Astrocyte (in vitro differentiated cells and primary cell): ENCODE results near the gene RYR2. TPM values are rescaled to one million over a fixed set of nuclear protein-coding genes. Genes with fewer than 3 reads are reported as not detected.
A peak's percentile ranks its signal among the peaks of the same experiment; 100 is the strongest.

ENCODE experiments used
- DNase-seq: peaks from one replicate; pipeline ENCODE4 v3.0.0-alpha.2; 2010; ENCODE audit warnings: low read depth
- FAIRE-seq: peaks from 2 replicates; lab custom pipeline; 2011; peaks lifted over from hg19 to GRCh38; lab: Jason Lieb, UNC
- H2AFZ ChIP-seq: 2 replicates; pipeline ENCODE4 v1.6.0; 2012; ENCODE audit warnings: low read depth, low read length, inconsistent platforms
- H3K27ac ChIP-seq: 2 replicates; pipeline ENCODE4 v1.5.1; 2011; ENCODE audit warnings: low read depth, low read length, inconsistent platforms
- H3K27me3 ChIP-seq: 2 replicates; pipeline ENCODE4 v1.6.0; 2011; ENCODE audit warnings: low read length, inconsistent platforms; ENCODE audit not compliant: insufficient read depth
- H3K36me3 ChIP-seq: 2 replicates; pipeline ENCODE4 v1.5.1; 2011; ENCODE audit warnings: low read length, inconsistent platforms; ENCODE audit not compliant: insufficient read depth
- H3K4me1 ChIP-seq: 2 replicates; pipeline ENCODE4 v1.5.1; 2011; ENCODE audit warnings: low read length, inconsistent platforms; ENCODE audit not compliant: insufficient read depth
- H3K4me2 ChIP-seq: 2 replicates; pipeline ENCODE4 v1.6.0; 2012; ENCODE audit warnings: low read length, inconsistent platforms
- H3K4me3 ChIP-seq: 2 replicates; pipeline ENCODE4 v1.5.1; 2011; ENCODE audit warnings: low read depth, mild to moderate bottlenecking, low read length, inconsistent platforms; ENCODE audit not compliant: insufficient read depth
- H3K79me2 ChIP-seq: 2 replicates; pipeline ENCODE4 v1.6.0; 2012; ENCODE audit warnings: mild to moderate bottlenecking, low read length, inconsistent platforms; ENCODE audit not compliant: insufficient read depth
- H3K9ac ChIP-seq: 2 replicates; pipeline ENCODE4 v1.6.0; 2012; ENCODE audit warnings: mild to moderate bottlenecking, low read length, inconsistent platforms
- H3K9me3 ChIP-seq: 2 replicates; pipeline ENCODE4 v1.5.1; 2012; ENCODE audit warnings: low read depth, mild to moderate bottlenecking, low read length, inconsistent platforms; ENCODE audit not compliant: insufficient read depth
- H4K20me1 ChIP-seq: 2 replicates; pipeline ENCODE4 v1.6.0; 2012; ENCODE audit warnings: low read length, inconsistent platforms; ENCODE audit not compliant: insufficient read depth
- H3K27ac Mint-ChIP-seq: one replicate; pipeline ENCODE4 v1.8.0; 2021; ENCODE audit warnings: mild to moderate bottlenecking, mixed read lengths; ENCODE audit not compliant: unreplicated experiment
- H3K27me3 Mint-ChIP-seq: one replicate; pipeline ENCODE4 v1.8.0; 2021; ENCODE audit warnings: low read depth, mixed read lengths; ENCODE audit not compliant: unreplicated experiment
- H3K36me3 Mint-ChIP-seq: one replicate; pipeline ENCODE4 v1.8.0; 2021; ENCODE audit warnings: low read depth, mixed read lengths; ENCODE audit not compliant: unreplicated experiment
- H3K4me1 Mint-ChIP-seq: one replicate; pipeline ENCODE4 v1.8.0; 2021; ENCODE audit warnings: low read depth, mixed read lengths; ENCODE audit not compliant: unreplicated experiment
- H3K4me3 Mint-ChIP-seq: one replicate; pipeline ENCODE4 v1.8.0; 2021; ENCODE audit warnings: mild to moderate bottlenecking, moderate library complexity, mixed read lengths; ENCODE audit not compliant: unreplicated experiment
- H3K9me3 Mint-ChIP-seq: one replicate; pipeline ENCODE4 v1.8.0; 2021; ENCODE audit warnings: mild to moderate bottlenecking, mixed read lengths; ENCODE audit not compliant: unreplicated experiment
- CTCF ChIP-seq: IDR thresholded peaks from 2 replicates; pipeline ENCODE4 v1.5.1; 2011; ENCODE audit warnings: low read depth, mild to moderate bottlenecking, inconsistent platforms, low read length, moderate library complexity; ENCODE audit not compliant: insufficient read depth
- EZH2 ChIP-seq: IDR thresholded peaks from 2 replicates; pipeline ENCODE4 v1.6.1; 2012; ENCODE audit warnings: mild to moderate bottlenecking, low read length, inconsistent platforms; ENCODE audit not compliant: insufficient read depth
- total RNA-seq: library from RNA; stranded (reverse); gene quantifications from 2 replicates; pipeline ENCODE4 v1.2.1, GENCODE V29; 2021

RYR2 gene
- total RNA-seq, 1 donor from 2014 or later: 0.30 TPM

GRCh38 chr1:237868817-237869600, 827.0 kb downstream of the RYR2 start:
- Histone ChIP-seq H3K9ac (no peak overlapping the region), H3K9me3 (no peaks in the 10 kb centered on the region), H3K4me1 (peaks cover 16% of the 10 kb centered on the region), H3K36me3 (no peaks in the 10 kb centered on the region), H3K79me2 (no peaks in the 10 kb centered on the region), H3K27ac (no peak overlapping the region), H3K27me3 (no peaks in the 10 kb centered on the region), H2AFZ (no peak overlapping the region), H3K4me2 (no peak overlapping the region), H3K4me3 (no peak overlapping the region), H4K20me1 (no peaks in the 10 kb centered on the region)
- no peak for FAIRE-seq
- H3K9me3 Mint-ChIP-seq: peaks cover 2% of the 10 kb centered on the region
- DNase-seq: no peak
- H3K36me3 Mint-ChIP-seq: no peaks in the 10 kb centered on the region
- peaks cover 24% of the 10 kb centered on the region for H3K4me1 Mint-ChIP-seq
- no peak overlapping the region for H3K4me3 Mint-ChIP-seq
- TF ChIP-seq CTCF (no peak), EZH2 (no peak)
- H3K27me3 Mint-ChIP-seq: no peaks in the 10 kb centered on the region
- H3K27ac Mint-ChIP-seq: no peak overlapping the region

GRCh38 chr1:237873487-237874211, 831.7 kb downstream of the RYR2 start:
- H3K9ac ChIP-seq: peak overlapping the region; percentile 33
- peaks cover 41% of the 10 kb centered on the region for H3K4me1 Mint-ChIP-seq
- peaks cover 2% of the 10 kb centered on the region for H3K9me3 Mint-ChIP-seq
- peak overlapping the region; percentile 89 for H3K27ac Mint-ChIP-seq
- H3K27ac ChIP-seq: peak overlapping the region; percentile 41
- H3K79me2 ChIP-seq: no peaks in the 10 kb centered on the region
- FAIRE-seq (no peak), DNase-seq (peak; percentile 96)
- H3K4me3 Mint-ChIP-seq: peak overlapping the region; percentile 31
- H3K36me3 ChIP-seq: no peaks in the 10 kb centered on the region
- TF ChIP-seq EZH2: no peak
- no peak for TF ChIP-seq CTCF
- no peaks in the 10 kb centered on the region for H3K9me3 ChIP-seq
- H2AFZ ChIP-seq: no peak overlapping the region
- H4K20me1 ChIP-seq: no peaks in the 10 kb centered on the region
- H3K4me2 ChIP-seq: peak overlapping the region; percentile 32
- H3K27me3 ChIP-seq: no peaks in the 10 kb centered on the region
- H3K27me3 Mint-ChIP-seq: no peaks in the 10 kb centered on the region
- H3K4me1 ChIP-seq: peaks cover 21% of the 10 kb centered on the region
- H3K4me3 ChIP-seq: no peak overlapping the region
- H3K36me3 Mint-ChIP-seq: no peaks in the 10 kb centered on the region
